Heart left ventricle (tissue), 16 donors: ENCODE results near the gene PLB1. TPM values are rescaled to one million over a fixed set of nuclear protein-coding genes. Genes with fewer than 3 reads are reported as not detected.

Source experiments
- ATAC-seq, 4 donors: fragments of 200-7000 bp; cut with Tn5 transposase; one replicate each; pipeline ENCODE4 v1.9.1; 2020 to 2022; ENCODE audit warnings: moderate library complexity in 4 of 4, mild to moderate bottlenecking in 3 of 4, moderate number of reproducible peaks in 1 of 4
- DNase-seq, 5 donors: peaks; one replicate each; pipeline ENCODE4 v3.0.0-alpha.2; 2020
- H3K27ac ChIP-seq, 12 donors: fragments of 200-600 bp; sonication (generic) in 4 of 12; one replicate each; pipeline versions ENCODE4 v1.5.0 to v1.8.0; 2016 to 2022; ENCODE audit warnings: mild to moderate bottlenecking in 2 of 12
- H3K27me3 ChIP-seq, 9 donors: fragments of 200-600 bp; sonication (generic) in 2 of 9; one replicate each; pipeline versions ENCODE4 v1.5.1 to v1.8.0; 2016 to 2022; ENCODE audit warnings: mild to moderate bottlenecking in 3 of 9
- H3K36me3 ChIP-seq, 9 donors: fragments of 200-600 bp; sonication (generic) in 2 of 9; one replicate each; pipeline versions ENCODE4 v1.5.0 to v1.8.0; 2018 to 2022; ENCODE audit warnings: mild to moderate bottlenecking in 2 of 9
- H3K4me1 ChIP-seq, 12 donors: fragments of 200-600 bp; sonication (generic) in 4 of 12; one replicate each; pipeline versions ENCODE4 v1.5.0 to v1.8.0; 2016 to 2022; ENCODE audit warnings: mild to moderate bottlenecking in 3 of 12
- H3K4me3 ChIP-seq, 12 donors: fragments of 200-600 bp; sonication (generic) in 4 of 12; one replicate each; pipeline versions ENCODE4 v1.5.0 to v1.8.0; 2017 to 2022; ENCODE audit warnings: mild to moderate bottlenecking in 9 of 12, moderate library complexity in 4 of 12
- H3K9me3 ChIP-seq, 12 donors: fragments of 200-600 bp; sonication (generic) in 4 of 12; one replicate each; pipeline versions ENCODE4 v1.5.0 to v1.8.0; 2016 to 2022; ENCODE audit warnings: mild to moderate bottlenecking in 1 of 12
- POLR2A ChIP-seq, 2 donors: fragments of 450-650 bp; IDR thresholded peaks; one replicate each; pipeline ENCODE4 v1.6.1; 2017; ENCODE audit warnings: antibody characterized with exemption in 2 of 2, mild to moderate bottlenecking in 2 of 2, moderate library complexity in 2 of 2
- WGBS, 4 donors: extraction: QIAGEN DNeasy Blood & Tissue Kit in 2 of 4; methylation state at CpG; one replicate each; pipeline versions ENCODE4 v1.1.5 to v1.1.7; 2013 to 2018; 5-methylcytosine and 5-hydroxymethylcytosine counted together
- intact Hi-C, 10 donors: fragments of 100-400 bp; cut with DNase I; formaldehyde crosslinking; loops; one replicate each; pipeline versions ENCODE4 v1.11.1 to v1.14.2; 2022
- polyA plus RNA-seq, 2 donors: library from polyadenylated mRNA; stranded (reverse); fragments of 200-250 nt; gene quantifications; one replicate each; pipeline ENCODE4 v1.2.3, GENCODE V29; 2013
- total RNA-seq, 9 donors: library from RNA; depleted of rRNA in 2 of 9; stranded (reverse); fragments of >200 nt in 2 of 9; fragmentation: NEBNext Ultra II Directional in 3 of 9; extraction: Animal tissue kit (Norgen Biotek cat#: 25700) in 3 of 9; gene quantifications; one replicate each; pipeline versions ENCODE4 v1.1.0 to v1.2.4, GENCODE V29; 2016 to 2023
- TF ChIP-seq, protein P1 (sequence below), 12 donors: fragments of 200-600 bp; sonication (generic) in 4 of 12; IDR thresholded peaks; one replicate each; pipeline versions ENCODE4 v1.5.0 to v1.8.0; 2018 to 2022; ENCODE audit warnings: antibody characterized with exemption in 12 of 12, mild to moderate bottlenecking in 5 of 12
- donor health status: ischemic (EF 13 %, LVEDD 7.1; RV severe dilation, severe dysfunction).
- donor health status: healthy with polysubstance abuse.
- donor health status: DM: no; HTN: yes; CAD: no.
- donor health status: DM: no; HTN: no; CAD: no.
- donor health status: ischemic (EF 25% LVEDD 6.9; RV normal size, moderate dysfunction).
- donor health status: ischemic (EF 25% LVEDD 5.7; RV mildly dilated, moderate dysfunction).
- donor health status: healthy.
- donor health status: DM: yes; HTN: yes; CAD: no.
- donor health status: ischemic (EF 35%, LVEDD 5.7; RV mildly dilated, moderate dysfunction).
- donor health status: nonischemic (EF 11% LVEDD 7.7; RV severe dilation, severe dysfunction).
- donor health status: DM: yes; HTN: yes; CAD: no.
- donor health status: PGD.
- donor health status: ischemic (EF 29% LVEDD 5.4; RV normal size, mild dysfunction).
- donor health status: nonischemic (EF 23%, LVEDD 6.1; RV moderate dilation, normal function).

PLB1 gene
- total and polyA plus RNA-seq, 11 donors, result 0.35 to 5.5 (median 1.3) TPM

DNA sequence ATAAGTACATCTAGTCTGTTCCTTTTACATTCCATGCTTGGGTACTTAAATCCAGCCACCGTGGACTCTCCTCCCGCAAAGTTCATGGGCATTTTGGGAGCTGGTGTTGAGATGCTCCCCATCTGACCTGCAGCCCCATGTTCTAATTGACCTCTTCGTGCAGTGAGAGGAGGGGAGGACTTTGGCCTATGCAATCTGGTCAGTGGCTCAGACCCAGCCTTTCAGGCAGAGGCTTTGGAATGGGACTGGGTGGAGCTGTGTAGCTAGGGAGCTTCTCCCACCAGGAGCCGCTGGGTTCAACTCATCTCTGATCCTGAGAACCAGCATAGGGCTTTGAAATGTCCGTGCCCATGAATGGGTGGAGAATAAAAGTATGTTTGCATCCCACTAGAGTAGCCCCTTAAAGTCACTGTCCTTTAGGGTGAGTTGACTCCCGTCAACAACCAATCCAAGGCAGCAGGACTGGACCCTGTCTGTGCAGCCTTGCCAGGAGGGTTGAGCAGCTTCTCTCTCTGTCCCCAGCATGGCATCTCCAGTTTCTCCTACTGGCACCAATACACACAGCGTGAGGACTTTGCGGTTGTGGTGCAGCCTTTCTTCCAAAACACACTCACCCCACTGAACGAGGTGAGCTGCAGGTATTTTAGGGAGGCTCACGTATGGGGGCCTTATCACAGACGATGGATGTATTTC lies 135.8 kb downstream of the PLB1 start:
- Histone ChIP-seq H3K4me1 (peaks cover 0 to 52% (median 30%) of the 10 kb centered on the region in 12 donors), H3K27ac (peak overlapping the region in 1 of 12 donors; percentile 40), H3K9me3 (no peaks in the 10 kb centered on the region), H3K4me3 (no peak overlapping the region), H3K36me3 (peaks cover 0 to 3% (median 0%) of the 10 kb centered on the region in 9 donors), H3K27me3 (no peaks in the 10 kb centered on the region)
- ATAC-seq, result no peak
- TF ChIP-seq, protein P1, sequence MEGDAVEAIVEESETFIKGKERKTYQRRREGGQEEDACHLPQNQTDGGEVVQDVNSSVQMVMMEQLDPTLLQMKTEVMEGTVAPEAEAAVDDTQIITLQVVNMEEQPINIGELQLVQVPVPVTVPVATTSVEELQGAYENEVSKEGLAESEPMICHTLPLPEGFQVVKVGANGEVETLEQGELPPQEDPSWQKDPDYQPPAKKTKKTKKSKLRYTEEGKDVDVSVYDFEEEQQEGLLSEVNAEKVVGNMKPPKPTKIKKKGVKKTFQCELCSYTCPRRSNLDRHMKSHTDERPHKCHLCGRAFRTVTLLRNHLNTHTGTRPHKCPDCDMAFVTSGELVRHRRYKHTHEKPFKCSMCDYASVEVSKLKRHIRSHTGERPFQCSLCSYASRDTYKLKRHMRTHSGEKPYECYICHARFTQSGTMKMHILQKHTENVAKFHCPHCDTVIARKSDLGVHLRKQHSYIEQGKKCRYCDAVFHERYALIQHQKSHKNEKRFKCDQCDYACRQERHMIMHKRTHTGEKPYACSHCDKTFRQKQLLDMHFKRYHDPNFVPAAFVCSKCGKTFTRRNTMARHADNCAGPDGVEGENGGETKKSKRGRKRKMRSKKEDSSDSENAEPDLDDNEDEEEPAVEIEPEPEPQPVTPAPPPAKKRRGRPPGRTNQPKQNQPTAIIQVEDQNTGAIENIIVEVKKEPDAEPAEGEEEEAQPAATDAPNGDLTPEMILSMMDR (IDR thresholded peaks at IDR 0.05), result no peak
- no peak for TF ChIP-seq POLR2A (IDR thresholded peaks at IDR 0.05)
- no peak for DNase-seq
- WGBS, 4 donors, result 62 to 88% (median 65%) methylated on average over 10 to 11 of the region's 11 CpGs
- intact Hi-C loops, result no loop called here

DNA sequence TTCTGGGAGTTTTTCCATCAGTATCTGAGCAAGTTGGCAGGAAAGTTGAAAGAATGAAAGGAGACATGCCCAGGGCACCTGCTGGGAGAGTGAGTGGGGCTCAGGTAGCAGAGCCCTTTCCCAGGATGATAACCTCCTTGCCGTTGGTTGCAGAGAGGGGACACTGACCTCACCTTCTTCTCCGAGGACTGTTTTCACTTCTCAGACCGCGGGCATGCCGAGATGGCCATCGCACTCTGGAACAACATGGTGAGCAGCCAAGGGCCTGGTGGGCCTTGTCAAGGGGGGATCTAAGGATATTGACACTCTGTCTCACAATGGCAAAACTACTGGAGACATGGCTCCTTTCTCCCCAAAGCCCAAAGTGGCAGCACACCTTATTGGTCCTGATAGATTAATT lies 136.9 kb downstream of the PLB1 start:
- ATAC-seq (no peak), DNase-seq (no peak)
- Histone ChIP-seq H3K36me3 (peaks cover 0 to 3% (median 0%) of the 10 kb centered on the region in 9 donors), H3K4me1 (peaks cover 0 to 51% (median 27%) of the 10 kb centered on the region in 12 donors), H3K9me3 (no peaks in the 10 kb centered on the region), H3K27me3 (no peaks in the 10 kb centered on the region), H3K27ac (peak overlapping the region in 2 of 12 donors; percentile 0 to 46), H3K4me3 (no peak overlapping the region)
- intact Hi-C loops, result no loop called here
- WGBS, 4 donors, result 90 to 97% (median 96%) methylated on average over 6 of the region's 6 CpGs
- TF ChIP-seq, protein P1 (IDR thresholded peaks at IDR 0.05), result no peak
- TF ChIP-seq POLR2A (IDR thresholded peaks at IDR 0.05), result no peak

DNA sequence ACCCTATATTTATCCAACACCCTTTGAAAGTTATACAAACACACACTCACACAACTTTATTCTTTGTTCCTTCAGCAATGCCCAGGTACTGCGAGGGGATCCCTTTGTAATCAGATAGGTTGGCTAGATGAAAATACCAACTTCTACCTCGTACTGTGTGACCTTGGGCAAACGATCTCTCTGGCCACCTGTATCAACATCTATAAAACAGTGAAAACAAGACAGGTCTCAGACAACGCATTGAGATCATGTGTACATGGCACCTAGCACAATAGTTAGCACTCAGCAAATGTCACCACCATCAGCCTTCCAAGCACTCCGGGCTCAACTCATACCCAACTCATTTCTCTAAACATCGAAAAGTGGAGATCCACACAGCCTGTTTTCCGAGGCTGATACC lies 137.3 kb downstream of the PLB1 start:
- Histone ChIP-seq H3K4me1 (peaks cover 0 to 50% (median 25%) of the 10 kb centered on the region in 12 donors), H3K27ac (peak overlapping the region in 3 of 12 donors; percentile 0 to 95 (median 16)), H3K27me3 (no peaks in the 10 kb centered on the region), H3K9me3 (no peaks in the 10 kb centered on the region), H3K4me3 (no peak overlapping the region), H3K36me3 (peaks cover 0 to 3% (median 0%) of the 10 kb centered on the region in 9 donors)
- DNase-seq (no peak), ATAC-seq (no peak)
- intact Hi-C loops, result no loop called here
- TF ChIP-seq POLR2A (IDR thresholded peaks at IDR 0.05), result no peak
- TF ChIP-seq, protein P1 (IDR thresholded peaks at IDR 0.05), result no peak
- 72 to 92% (median 86%) methylated on average over 7 of the region's 7 CpGs for whole genome bisulfite sequencing, 4 donors

DNA sequence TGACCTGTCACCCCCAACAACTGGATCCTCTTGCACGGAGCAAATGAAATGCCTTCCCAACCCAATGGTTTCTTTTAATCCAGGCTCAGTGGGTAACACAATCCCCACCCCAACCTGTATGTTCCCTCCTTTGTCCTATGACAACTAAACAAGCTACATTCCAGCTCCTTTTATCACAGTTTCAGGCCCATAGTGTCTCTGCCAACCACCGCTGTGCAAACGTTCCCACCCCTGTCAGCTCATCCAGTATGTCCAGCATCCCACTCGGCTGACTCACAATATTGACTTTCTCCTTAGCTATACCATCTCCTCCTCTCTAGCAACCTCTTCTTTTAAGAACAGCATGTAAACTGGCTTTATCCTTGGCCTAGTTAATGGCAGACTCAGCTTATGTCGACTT lies 137.9 kb downstream of the PLB1 start:
- intact Hi-C loops, result no loop called here
- ATAC-seq (no peak), DNase-seq (no peak)
- TF ChIP-seq, protein P1 (IDR thresholded peaks at IDR 0.05), result no peak
- no peak for TF ChIP-seq POLR2A (IDR thresholded peaks at IDR 0.05)
- H3K27me3 ChIP-seq, result no peaks in the 10 kb centered on the region
- peaks cover 0 to 3% (median 0%) of the 10 kb centered on the region in 9 donors for H3K36me3 ChIP-seq
- H3K4me3 ChIP-seq, result no peak overlapping the region
- WGBS, 4 donors, result 64 to 72% (median 67%) methylated on average over 5 of the region's 5 CpGs
- H3K9me3 ChIP-seq, result no peaks in the 10 kb centered on the region
- H3K4me1 ChIP-seq, result peaks cover 0 to 48% (median 22%) of the 10 kb centered on the region in 12 donors
- peak overlapping the region in 5 of 12 donors; percentile 16 to 95 (median 80) for H3K27ac ChIP-seq
